Measurements from ENCODE around the gene YWHAE.

GRCh38 chr17:1366234-1366633 is 33.8 kb downstream of the YWHAE start:
- TF ChIP-seq, protein P1, sequence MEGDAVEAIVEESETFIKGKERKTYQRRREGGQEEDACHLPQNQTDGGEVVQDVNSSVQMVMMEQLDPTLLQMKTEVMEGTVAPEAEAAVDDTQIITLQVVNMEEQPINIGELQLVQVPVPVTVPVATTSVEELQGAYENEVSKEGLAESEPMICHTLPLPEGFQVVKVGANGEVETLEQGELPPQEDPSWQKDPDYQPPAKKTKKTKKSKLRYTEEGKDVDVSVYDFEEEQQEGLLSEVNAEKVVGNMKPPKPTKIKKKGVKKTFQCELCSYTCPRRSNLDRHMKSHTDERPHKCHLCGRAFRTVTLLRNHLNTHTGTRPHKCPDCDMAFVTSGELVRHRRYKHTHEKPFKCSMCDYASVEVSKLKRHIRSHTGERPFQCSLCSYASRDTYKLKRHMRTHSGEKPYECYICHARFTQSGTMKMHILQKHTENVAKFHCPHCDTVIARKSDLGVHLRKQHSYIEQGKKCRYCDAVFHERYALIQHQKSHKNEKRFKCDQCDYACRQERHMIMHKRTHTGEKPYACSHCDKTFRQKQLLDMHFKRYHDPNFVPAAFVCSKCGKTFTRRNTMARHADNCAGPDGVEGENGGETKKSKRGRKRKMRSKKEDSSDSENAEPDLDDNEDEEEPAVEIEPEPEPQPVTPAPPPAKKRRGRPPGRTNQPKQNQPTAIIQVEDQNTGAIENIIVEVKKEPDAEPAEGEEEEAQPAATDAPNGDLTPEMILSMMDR (conservative IDR thresholded peaks at IDR 0.05 in 1 of 2, IDR thresholded peaks at IDR 0.05 in 1 of 2; ENCODE audit: low read depth in 1 of 2, low read length in 2 of 2): no peak
- TF ChIP-seq EZH2 (IDR thresholded peaks at IDR 0.05; ENCODE audit: low read length, missing control alignments): no peak
